Mesendoderm (in vitro differentiated cells): ENCODE measurements around the gene FBXW11.
A peak's percentile ranks its signal among the peaks of the same experiment; 100 is the strongest.

Experiments used
- DNase-seq: peaks from one replicate; pipeline ENCODE4 v3.0.0; 2013
- H2AK5ac ChIP-seq: 2 replicates; pipeline ENCODE4 v1.6.1; 2013; ENCODE audit warnings: low read length, inconsistent platforms
- H2BK120ac ChIP-seq: 2 replicates; pipeline ENCODE4 v1.6.1; 2013; ENCODE audit warnings: low read depth, mild to moderate bottlenecking, low read length, moderate library complexity, mixed read lengths
- H2BK15ac ChIP-seq: replicated peaks from 2 replicates; pipeline ENCODE4 v1.6.1; 2013; ENCODE audit warnings: low read depth, mild to moderate bottlenecking, moderate library complexity
- H2BK5ac ChIP-seq: 2 replicates; pipeline ENCODE4 v1.6.1; 2013; ENCODE audit warnings: low read length, inconsistent platforms
- H3K18ac ChIP-seq: 2 replicates; pipeline ENCODE4 v1.6.1; 2013; ENCODE audit warnings: mild to moderate bottlenecking, low read length, mixed read lengths
- H3K23ac ChIP-seq: one replicate; pipeline ENCODE4 v1.6.1; 2013; ENCODE audit warnings: low read length
- H3K27ac ChIP-seq: 2 replicates; pipeline ENCODE4 v1.5.1; 2013; ENCODE audit warnings: low read depth, mild to moderate bottlenecking, inconsistent platforms, low read length, moderate library complexity
- H3K27me3 ChIP-seq: 2 replicates; pipeline ENCODE4 v1.6.1; 2013; ENCODE audit warnings: low read length, control low read depth, mild to moderate bottlenecking, inconsistent platforms; ENCODE audit not compliant: insufficient read depth, poor library complexity
- H3K36me3 ChIP-seq: 2 replicates; pipeline ENCODE4 v1.6.1; 2013; ENCODE audit warnings: low read length, inconsistent platforms; ENCODE audit not compliant: control insufficient read depth, insufficient read depth
- H3K4ac ChIP-seq: one replicate; pipeline ENCODE4 v1.6.1; 2013; ENCODE audit warnings: low read depth, mild to moderate bottlenecking, low read length, moderate library complexity
- H3K4me1 ChIP-seq: 2 replicates; pipeline ENCODE4 v1.6.1; 2013; ENCODE audit warnings: low read depth, low read length, inconsistent platforms; ENCODE audit not compliant: control insufficient read depth
- H3K4me2 ChIP-seq: 2 replicates; pipeline ENCODE4 v1.6.1; 2013; ENCODE audit warnings: low read length
- H3K4me3 ChIP-seq: 2 replicates; pipeline ENCODE4 v1.5.1; 2013; ENCODE audit warnings: mild to moderate bottlenecking, low read length
- H3K56ac ChIP-seq: one replicate; pipeline ENCODE4 v1.6.1; 2013; ENCODE audit warnings: low read length
- H3K79me1 ChIP-seq: 2 replicates; pipeline ENCODE4 v1.6.1; 2013; ENCODE audit warnings: low read length, inconsistent platforms
- H3K79me2 ChIP-seq: 2 replicates; pipeline ENCODE4 v1.6.1; 2013; ENCODE audit warnings: mild to moderate bottlenecking, low read length; ENCODE audit not compliant: control insufficient read depth, insufficient read depth
- H3K9ac ChIP-seq: 2 replicates; pipeline ENCODE4 v1.6.1; 2013; ENCODE audit warnings: low read length, inconsistent platforms
- H4K5ac ChIP-seq: one replicate; pipeline ENCODE4 v1.6.1; 2013; ENCODE audit warnings: low read length
- H4K8ac ChIP-seq: one replicate; pipeline ENCODE4 v1.6.1; 2013; ENCODE audit warnings: low read depth, mild to moderate bottlenecking, control low read depth, low read length, moderate library complexity
- WGBS: extraction: QIAGEN DNeasy Blood & Tissue Kit; methylation state at CpG from one replicate; pipeline ENCODE4 v1.1.7; 2013; ENCODE audit warnings: low lambda C conversion rate, missing lambda C conversion rate; ENCODE audit not compliant: insufficient coverage; ENCODE audit errors: extremely low coverage; 5-methylcytosine and 5-hydroxymethylcytosine counted together

The FBXW11 gene

GRCh38 chr5:171821286-171821685, 185.2 kb downstream of the FBXW11 start:
- Histone ChIP-seq H3K23ac (no peak overlapping the region), H3K9ac (no peak overlapping the region), H3K4me3 (no peak overlapping the region), H3K4me1 (no peaks in the 10 kb centered on the region), H2BK15ac (no peak overlapping the region), H3K4ac (no peak overlapping the region), H3K79me1 (no peaks in the 10 kb centered on the region), H3K79me2 (no peaks in the 10 kb centered on the region), H3K4me2 (no peak overlapping the region), H2BK120ac (no peak overlapping the region), H3K27me3 (no peaks in the 10 kb centered on the region), H2BK5ac (no peak overlapping the region), H3K36me3 (no peaks in the 10 kb centered on the region), H3K27ac (no peak overlapping the region), H4K8ac (no peak overlapping the region), H2AK5ac (no peak overlapping the region), H3K18ac (no peak overlapping the region), H4K5ac (no peak overlapping the region), H3K56ac (no peak overlapping the region)
- no CpG with 5 or more reads among the region's 4 CpGs for WGBS
- DNase-seq: no peak

GRCh38 chr5:171820561-171820960, 185.9 kb downstream of the FBXW11 start:
- no peak overlapping the region for H3K56ac ChIP-seq
- H3K4ac ChIP-seq: no peak overlapping the region
- peak; percentile 10 for DNase-seq
- H2AK5ac ChIP-seq: no peak overlapping the region
- H2BK15ac ChIP-seq: no peak overlapping the region
- H3K36me3 ChIP-seq: no peaks in the 10 kb centered on the region
- no peak overlapping the region for H3K4me3 ChIP-seq
- H3K79me1 ChIP-seq: no peaks in the 10 kb centered on the region
- H3K9ac ChIP-seq: no peak overlapping the region
- H3K18ac ChIP-seq: no peak overlapping the region
- H3K27ac ChIP-seq: no peak overlapping the region
- WGBS: no CpG with 5 or more reads among the region's 11 CpGs
- H3K23ac ChIP-seq: no peak overlapping the region
- no peak overlapping the region for H3K4me2 ChIP-seq
- no peak overlapping the region for H4K8ac ChIP-seq
- no peak overlapping the region for H2BK120ac ChIP-seq
- no peak overlapping the region for H2BK5ac ChIP-seq
- no peaks in the 10 kb centered on the region for H3K27me3 ChIP-seq
- no peak overlapping the region for H4K5ac ChIP-seq
- no peaks in the 10 kb centered on the region for H3K79me2 ChIP-seq
- no peaks in the 10 kb centered on the region for H3K4me1 ChIP-seq

- no CpG with 5 or more reads among the region's 1 CpG for WGBS
These were observed 189.8 kb downstream of the FBXW11 start for GRCh38 chr5:171816666-171817065.

GRCh38 chr5:171813813-171814490, 192.5 kb downstream of the FBXW11 start:
- H3K56ac ChIP-seq: no peak overlapping the region
- no peak overlapping the region for H2BK120ac ChIP-seq
- no peaks in the 10 kb centered on the region for H3K79me1 ChIP-seq
- no CpG with 5 or more reads among the region's 7 CpGs for WGBS
- H3K9ac ChIP-seq: no peak overlapping the region
- DNase-seq: no peak
- H4K5ac ChIP-seq: no peak overlapping the region
- no peak overlapping the region for H3K18ac ChIP-seq
- no peak overlapping the region for H3K23ac ChIP-seq
- H4K8ac ChIP-seq: no peak overlapping the region
- H3K4ac ChIP-seq: no peak overlapping the region
- H3K27me3 ChIP-seq: no peaks in the 10 kb centered on the region
- no peak overlapping the region for H3K27ac ChIP-seq
- H3K4me3 ChIP-seq: no peak overlapping the region
- H3K36me3 ChIP-seq: no peaks in the 10 kb centered on the region
- H3K4me2 ChIP-seq: no peak overlapping the region
- no peak overlapping the region for H2BK15ac ChIP-seq
- H3K4me1 ChIP-seq: no peaks in the 10 kb centered on the region
- H2BK5ac ChIP-seq: no peak overlapping the region
- H3K79me2 ChIP-seq: no peaks in the 10 kb centered on the region
- no peak overlapping the region for H2AK5ac ChIP-seq

More at GRCh38 chr5:171816666-171817065, 189.8 kb downstream of the FBXW11 start:
- H3K4me2 ChIP-seq: no peak overlapping the region
- H4K5ac ChIP-seq: no peak overlapping the region
- H4K8ac ChIP-seq: no peak overlapping the region
- peak; percentile 6 for DNase-seq
- H2BK5ac ChIP-seq: no peak overlapping the region
- H3K36me3 ChIP-seq: no peaks in the 10 kb centered on the region
- no peak overlapping the region for H3K4me3 ChIP-seq
- no peak overlapping the region for H3K4ac ChIP-seq
- H3K79me1 ChIP-seq: no peaks in the 10 kb centered on the region
- no peak overlapping the region for H2BK15ac ChIP-seq
- H2BK120ac ChIP-seq: no peak overlapping the region
- H3K23ac ChIP-seq: no peak overlapping the region
- H3K79me2 ChIP-seq: no peaks in the 10 kb centered on the region
- H3K4me1 ChIP-seq: no peaks in the 10 kb centered on the region
- no peaks in the 10 kb centered on the region for H3K27me3 ChIP-seq
- no peak overlapping the region for H3K9ac ChIP-seq
- no peak overlapping the region for H3K18ac ChIP-seq
- H3K56ac ChIP-seq: no peak overlapping the region
- no peak overlapping the region for H2AK5ac ChIP-seq
- no peak overlapping the region for H3K27ac ChIP-seq

GRCh38 chr5:171813270-171813669, 193.2 kb downstream of the FBXW11 start:
- no CpG with 5 or more reads among the region's 4 CpGs for WGBS

More at GRCh38 chr5:171813270-171813669, 193.2 kb downstream of the FBXW11 start:
- Histone ChIP-seq H3K4ac (no peak overlapping the region), H3K9ac (no peak overlapping the region), H2BK15ac (no peak overlapping the region), H2BK120ac (no peak overlapping the region), H4K8ac (no peak overlapping the region), H3K4me1 (no peaks in the 10 kb centered on the region), H3K4me3 (no peak overlapping the region), H3K23ac (no peak overlapping the region), H3K56ac (no peak overlapping the region), H4K5ac (no peak overlapping the region), H3K27me3 (no peaks in the 10 kb centered on the region), H2AK5ac (no peak overlapping the region), H3K36me3 (no peaks in the 10 kb centered on the region), H3K79me1 (no peaks in the 10 kb centered on the region), H3K27ac (no peak overlapping the region), H3K18ac (no peak overlapping the region), H3K79me2 (no peaks in the 10 kb centered on the region), H3K4me2 (no peak overlapping the region), H2BK5ac (no peak overlapping the region)
- no peak for DNase-seq
